CD1c-positive myeloid dendritic cell (primary cell): ENCODE data around the gene TACO1.
A peak's percentile ranks its signal among the peaks of the same experiment; 100 is the strongest.

Experiments
- DNase-seq: peaks from one replicate; pipeline ENCODE4 v3.0.0-alpha.2; 2016; ENCODE audit errors: extremely low spot score

TACO1 gene

GRCh38 chr17:63640038-63640437 lies 39.3 kb downstream of the TACO1 start:
- no peak for DNase-seq

- peak; percentile 93 for DNase-seq
Observed at GRCh38 chr17:63641692-63642448, 41.2 kb downstream of the TACO1 start.

DNA sequence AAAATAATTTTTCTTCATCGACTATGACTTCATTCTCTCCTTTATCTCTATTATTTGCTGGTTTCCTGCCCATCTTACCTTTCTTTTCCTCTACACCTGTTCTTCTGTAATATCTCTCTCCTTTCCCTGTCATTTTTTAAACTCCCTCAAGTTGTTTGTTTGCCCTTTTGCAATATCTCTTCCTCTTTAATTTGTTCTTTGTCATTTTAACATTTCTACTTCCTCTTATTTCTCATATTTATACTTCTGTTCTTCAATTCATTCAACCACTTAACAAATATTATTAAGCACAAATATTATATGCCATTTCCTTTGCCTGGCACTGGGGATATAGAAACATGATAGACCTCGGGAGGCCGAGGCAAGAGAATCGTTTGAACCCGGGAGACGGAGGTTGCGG lies 44.2 kb downstream of the TACO1 start:
- peak; percentile 49 for DNase-seq

DNA sequence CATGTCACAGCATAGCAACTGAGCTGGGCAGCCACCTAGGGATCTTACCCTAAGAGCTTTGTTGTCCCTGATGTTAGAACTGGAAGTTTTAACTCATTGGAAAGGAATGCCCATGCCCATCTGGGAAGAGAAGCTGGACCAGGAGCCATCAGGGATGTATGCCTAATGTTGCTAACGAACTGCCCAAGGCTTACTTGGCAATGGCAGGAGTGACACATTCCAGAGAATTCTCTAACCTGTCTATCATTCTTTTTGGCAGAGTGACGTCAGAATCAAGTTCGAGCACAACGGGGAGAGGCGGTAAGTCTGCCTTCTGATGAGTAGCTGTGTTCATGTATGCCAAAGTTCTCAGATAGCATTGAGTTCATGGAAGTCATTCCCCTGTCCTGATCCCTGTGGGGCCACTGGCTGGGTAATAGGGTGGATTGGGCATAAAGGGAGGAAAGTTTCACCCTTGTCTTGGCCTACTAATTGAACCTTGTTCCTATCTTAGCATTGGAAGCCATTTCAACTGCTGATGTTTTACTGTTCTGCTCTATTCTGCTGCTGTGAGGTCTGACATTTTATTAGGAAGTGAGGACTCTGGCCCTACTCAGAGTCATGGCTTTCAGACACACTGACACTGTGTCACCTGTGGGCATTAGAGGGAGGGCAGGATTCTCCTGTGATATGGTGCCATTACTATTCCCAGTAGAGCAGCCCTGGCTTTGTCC lies 45.2 kb downstream of the TACO1 start:
- no peak for DNase-seq

DNA sequence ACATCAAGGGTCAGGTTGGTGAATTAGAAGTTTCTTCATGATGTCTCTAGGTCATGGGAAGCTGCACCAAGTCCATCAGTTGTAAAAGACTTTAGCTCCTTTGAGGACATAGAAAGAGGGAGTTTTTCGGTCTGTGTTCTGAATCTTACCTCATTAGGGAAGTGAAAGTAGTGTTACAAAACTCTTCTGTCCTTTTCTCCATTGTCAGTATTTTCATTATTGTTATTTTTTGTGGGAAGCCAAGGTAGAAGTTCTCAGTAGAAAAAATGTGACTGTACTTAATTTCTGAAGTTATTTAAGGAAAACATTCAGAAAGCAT lies 45.8 kb downstream of the TACO1 start:
- peak; percentile 81 for DNase-seq

DNA sequence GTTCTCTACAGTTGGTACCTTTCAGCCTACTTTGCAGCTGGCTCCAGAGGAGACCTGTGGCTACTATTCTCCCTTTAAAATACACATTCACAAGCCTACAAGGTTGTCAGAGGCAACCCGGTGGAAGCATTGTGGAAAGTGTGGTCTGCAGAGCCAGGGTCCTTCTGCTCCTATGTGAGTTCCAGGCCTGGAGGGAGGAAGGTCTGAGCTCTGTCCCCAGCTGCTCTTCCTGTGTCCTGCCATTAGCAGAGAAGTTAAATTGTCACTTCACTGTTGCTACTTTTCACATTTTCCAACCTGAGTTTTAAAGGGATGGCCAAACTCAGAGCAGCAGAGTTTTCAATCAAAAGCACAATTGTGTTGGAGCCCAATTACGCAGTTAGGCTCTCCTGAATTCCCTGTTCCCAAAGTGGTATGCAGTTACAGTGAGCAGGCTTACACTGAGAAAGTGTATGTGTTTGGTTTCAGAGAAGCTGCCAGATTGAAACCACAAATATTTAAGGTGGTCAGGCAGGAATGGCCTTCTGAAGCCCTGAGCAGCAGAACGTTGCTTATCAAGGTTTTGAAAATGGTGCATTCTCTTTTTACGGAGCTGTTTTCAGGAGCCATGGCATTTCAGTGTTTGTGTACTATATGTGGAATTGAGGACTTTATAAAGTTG lies 46.5 kb downstream of the TACO1 start:
- DNase-seq = no peak

DNA sequence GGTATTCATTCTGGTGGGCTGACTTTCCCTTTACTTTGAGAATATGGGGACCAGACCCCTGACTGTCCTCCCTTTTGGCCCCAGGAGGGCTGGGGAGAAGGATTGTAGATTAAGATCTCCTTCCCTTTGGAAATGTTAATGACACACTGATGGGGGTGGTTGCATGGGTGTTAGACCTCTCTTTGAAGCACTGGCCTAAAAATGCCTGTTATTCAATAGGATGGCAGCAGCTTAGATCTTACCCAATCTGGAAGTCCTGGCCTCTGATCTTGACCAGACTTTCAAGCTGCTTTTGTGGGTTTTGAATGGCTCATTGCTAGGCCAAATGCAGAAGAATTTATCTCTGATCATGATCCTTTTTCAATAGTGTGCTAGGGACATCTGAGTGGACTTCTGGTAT lies 47.2 kb downstream of the TACO1 start:
- no peak for DNase-seq

GRCh38 chr17:63649813-63650212 lies 49.1 kb downstream of the TACO1 start:
- peak; percentile 62 for DNase-seq

DNA sequence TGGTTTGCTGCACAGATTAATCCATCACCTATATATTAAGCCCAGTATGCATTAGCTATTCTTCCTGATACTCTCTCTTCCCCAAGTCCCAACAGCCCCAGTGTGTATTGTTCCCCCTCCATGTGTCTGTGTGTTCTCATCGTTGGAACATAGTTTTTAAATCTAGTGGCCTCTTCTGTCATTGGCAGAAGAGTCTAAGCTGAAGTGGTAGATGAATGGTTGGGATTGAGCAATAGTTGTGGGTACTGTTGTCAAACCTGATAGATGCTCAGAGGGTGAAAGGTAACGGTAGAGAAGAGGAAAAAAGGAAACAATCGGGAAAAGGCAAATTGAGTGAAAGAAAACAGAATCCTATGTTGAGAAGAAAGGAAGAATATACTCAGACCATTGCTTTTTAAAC lies 51.4 kb downstream of the TACO1 start:
- no peak for DNase-seq

DNA sequence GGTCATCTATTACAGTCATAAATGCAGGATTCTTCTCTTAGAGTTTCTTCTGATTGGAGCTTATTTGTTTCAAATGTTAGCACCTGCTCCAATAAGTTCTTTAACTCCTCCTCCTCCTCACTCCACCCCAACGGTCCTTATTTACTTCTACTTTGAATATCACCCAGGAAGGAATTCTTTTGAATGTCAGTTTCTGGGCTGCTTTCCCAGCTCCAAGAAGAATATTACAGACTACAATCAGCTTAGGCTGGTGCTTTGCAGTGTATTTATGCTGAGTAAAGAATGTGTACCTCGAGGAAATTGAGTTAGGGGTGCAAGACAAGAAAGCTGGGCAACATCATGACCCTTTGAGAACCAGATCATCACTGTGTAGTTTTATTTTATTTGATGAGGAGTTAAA lies 52.4 kb downstream of the TACO1 start:
- no peak for DNase-seq

DNA sequence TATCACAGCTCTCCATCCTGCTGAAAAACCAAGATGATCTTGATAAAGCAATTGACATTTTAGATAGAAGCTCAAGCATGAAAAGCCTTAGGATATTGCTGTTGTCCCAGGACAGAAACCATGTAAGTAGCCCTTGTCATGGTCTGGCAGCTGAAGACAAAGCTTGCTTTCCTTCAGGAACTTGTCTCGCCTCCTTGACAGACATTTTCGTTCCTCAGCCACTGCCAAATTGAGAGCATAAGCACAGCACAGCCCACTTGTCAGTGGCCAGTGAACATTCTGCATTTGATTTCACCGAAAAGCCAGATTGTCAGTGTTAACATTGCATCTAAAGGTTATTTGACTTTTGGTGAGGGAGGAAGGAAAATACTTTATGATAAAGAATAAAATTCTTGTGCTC lies 57.1 kb downstream of the TACO1 start:
- DNase-seq = no peak
